ENCODE data around the gene ATP1B2.
A peak's percentile ranks its signal among the peaks of the same experiment; 100 is the strongest.

The ATP1B2 gene

GRCh38 chr17:7673239-7673638 is 22.5 kb downstream of the ATP1B2 start:
- TF ChIP-seq RAD21 (IDR thresholded peaks at IDR 0.05; ENCODE audit: low read depth) (peak; percentile 59), NFIC (IDR thresholded peaks at IDR 0.05) (no peak)

- TF ChIP-seq EGR1 (IDR thresholded peaks at IDR 0.05) (no peak), YY1 (IDR thresholded peaks at IDR 0.05; ENCODE audit: low read depth) (no peak)
These were observed 24.2 kb downstream of the ATP1B2 start for GRCh38 chr17:7674934-7675333.

GRCh38 chr17:7676533-7676932 is 25.8 kb downstream of the ATP1B2 start:
- TF ChIP-seq NFIC (IDR thresholded peaks at IDR 0.05) (no peak), REST (IDR thresholded peaks at IDR 0.05; ENCODE audit: low read depth) (no peak), TAF1 (IDR thresholded peaks at IDR 0.05; ENCODE audit: low read depth) (no peak), TCF12 (IDR thresholded peaks at IDR 0.05; ENCODE audit: low read depth) (no peak), MAX (IDR thresholded peaks at IDR 0.05) (no peak), EGR1 (IDR thresholded peaks at IDR 0.05) (no peak), YY1 (IDR thresholded peaks at IDR 0.05; ENCODE audit: low read depth) (no peak), EP300 (IDR thresholded peaks at IDR 0.05; ENCODE audit: borderline replicate concordance) (no peak), USF1 (IDR thresholded peaks at IDR 0.05) (no peak), ZBTB7A (IDR thresholded peaks at IDR 0.05; ENCODE audit: low read depth) (no peak), CEBPB (IDR thresholded peaks at IDR 0.05) (no peak), CREB1 (IDR thresholded peaks at IDR 0.05; ENCODE audit: low read depth) (no peak)

GRCh38 chr17:7677388-7678067 is 26.8 kb downstream of the ATP1B2 start:
- no peak for TF ChIP-seq EGR1 (IDR thresholded peaks at IDR 0.05)
- no peak for TF ChIP-seq FOXM1 (IDR thresholded peaks at IDR 0.05; ENCODE audit: borderline replicate concordance, low read depth)
- no peak for TF ChIP-seq CREB1 (IDR thresholded peaks at IDR 0.05; ENCODE audit: low read depth)
- TF ChIP-seq TCF12 (IDR thresholded peaks at IDR 0.05; ENCODE audit: low read depth): no peak
- TF ChIP-seq REST (IDR thresholded peaks at IDR 0.05; ENCODE audit: low read depth): no peak
- no peak for TF ChIP-seq RAD21 (IDR thresholded peaks at IDR 0.05; ENCODE audit: low read depth)
- no peak for TF ChIP-seq ZBTB7A (IDR thresholded peaks at IDR 0.05; ENCODE audit: low read depth)

GRCh38 chr17:7684851-7685532 is 34.3 kb downstream of the ATP1B2 start:
- TF ChIP-seq USF1 (IDR thresholded peaks at IDR 0.05) (no peak), YY1 (IDR thresholded peaks at IDR 0.05; ENCODE audit: low read depth) (no peak), TAF1 (IDR thresholded peaks at IDR 0.05; ENCODE audit: low read depth) (no peak), TCF12 (IDR thresholded peaks at IDR 0.05; ENCODE audit: low read depth) (no peak), RAD21 (IDR thresholded peaks at IDR 0.05; ENCODE audit: low read depth) (no peak), MAX (IDR thresholded peaks at IDR 0.05) (no peak), TEAD4 (IDR thresholded peaks at IDR 0.05) (no peak), ZBTB7A (IDR thresholded peaks at IDR 0.05; ENCODE audit: low read depth) (no peak), REST (IDR thresholded peaks at IDR 0.05; ENCODE audit: low read depth) (no peak), EGR1 (IDR thresholded peaks at IDR 0.05) (no peak), CREB1 (IDR thresholded peaks at IDR 0.05; ENCODE audit: low read depth) (no peak), CEBPB (IDR thresholded peaks at IDR 0.05) (no peak), FOXM1 (IDR thresholded peaks at IDR 0.05; ENCODE audit: borderline replicate concordance, low read depth) (no peak), EP300 (IDR thresholded peaks at IDR 0.05; ENCODE audit: borderline replicate concordance) (no peak), NFIC (IDR thresholded peaks at IDR 0.05) (no peak)

All from Ishikawa (cell line).